Right cardiac atrium (tissue), 5 donors: Measurements from ENCODE around the gene TUBA8. TPM values are rescaled to one million over a fixed set of nuclear protein-coding genes. Genes with fewer than 3 reads are reported as not detected.
"Not testable (repeated sequence)": the region's sequence is repeated elsewhere in the genome, so short reads cannot be mapped to it uniquely, and the experiment has no call there.

Source experiments
- ATAC-seq, 2 donors: fragments of 200-7000 bp; cut with Tn5 transposase; one replicate each; pipeline versions ENCODE4 v1.8.0 to v1.9.1; 2020; ENCODE audit warnings: moderate library complexity in 2 of 2, mild to moderate bottlenecking in 1 of 2
- DNase-seq, 3 donors: peaks; one replicate each; pipeline ENCODE4 v3.0.0-alpha.2; 2020
- H3K27ac ChIP-seq: one replicate; pipeline ENCODE4 v1.5.1; 2013; ENCODE audit warnings: mild to moderate bottlenecking, low read length, control low read depth, moderate library complexity
- H3K27me3 ChIP-seq: one replicate; pipeline ENCODE4 v1.6.1; 2013; ENCODE audit not compliant: control insufficient read depth, insufficient read depth
- H3K4me1 ChIP-seq: one replicate; pipeline ENCODE4 v1.6.1; 2013; ENCODE audit warnings: low read length; ENCODE audit not compliant: control insufficient read depth, insufficient read depth
- H3K4me3 ChIP-seq: one replicate; pipeline ENCODE4 v1.5.1; 2013; ENCODE audit warnings: low read length, control low read depth
- H3K9me3 ChIP-seq: one replicate; pipeline ENCODE4 v1.6.1; 2013; ENCODE audit warnings: low read length; ENCODE audit not compliant: control insufficient read depth
- WGBS: extraction: QIAGEN DNeasy Blood & Tissue Kit; methylation state at CpG from one replicate; pipeline ENCODE4 v1.1.7; 2013; 5-methylcytosine and 5-hydroxymethylcytosine counted together
- intact Hi-C, 4 donors: fragments of 100-400 bp; cut with DNase I; formaldehyde crosslinking; loops; one replicate each; pipeline versions ENCODE4 v1.11.0 to v1.14.0; 2022 to 2023
- polyA plus RNA-seq: library from polyadenylated mRNA; stranded (reverse); fragments of 200-250 nt; gene quantifications from one replicate; pipeline ENCODE4 v1.2.3, GENCODE V29; 2013
- total RNA-seq, 4 donors: library from RNA; stranded (reverse); fragmentation: NEBNext Ultra II Directional; extraction: Animal tissue kit (Norgen Biotek cat#: 25700); gene quantifications; one replicate each; pipeline ENCODE4 v1.2.1, GENCODE V29; 2021
- donor health status: healthy with polysubstance abuse.
- donor health status: DM: no; HTN: yes; CAD: no.
- donor health status: DM: no; HTN: no; CAD: no.
- donor health status: DM: no; HTN: yes; CAD: no; lungs with severe emphysema.
- donor health status: DM: yes; HTN: yes; CAD: no.

Gene TUBA8
- total and polyA plus RNA-seq, 5 donors = 64.7 to 307 (median 123) TPM

DNA sequence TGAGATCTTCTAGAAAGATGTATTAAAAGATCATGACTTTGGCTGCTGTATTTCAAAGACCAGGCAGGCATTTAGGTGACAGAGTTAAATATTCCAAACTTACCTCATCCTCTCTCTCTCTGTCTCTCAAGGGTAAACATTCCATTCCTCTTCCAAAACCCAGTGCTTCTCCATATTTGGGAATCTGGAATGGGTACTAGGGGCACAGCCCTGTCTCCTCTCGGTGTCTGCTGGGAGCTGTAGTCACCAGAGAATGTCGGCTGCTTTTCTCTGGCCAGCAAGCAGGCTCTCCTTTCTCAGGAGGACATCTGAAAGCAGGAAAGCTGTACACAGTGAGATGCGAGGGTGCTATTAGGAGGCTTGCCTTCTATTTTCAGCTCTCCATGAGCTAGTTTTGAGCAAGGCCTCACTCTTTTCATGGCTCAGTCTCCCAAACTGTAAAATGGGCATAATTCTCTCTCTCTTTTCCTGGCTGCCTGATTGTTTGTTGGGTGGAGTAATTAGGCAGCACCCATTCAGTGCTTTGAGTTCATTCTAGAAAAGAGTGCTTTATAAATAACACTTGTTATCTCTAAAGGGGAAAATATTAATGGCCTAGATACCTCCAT, 42.1 kb upstream of the TUBA8 start:
- no peaks in the 10 kb centered on the region for H3K27me3 ChIP-seq
- no peaks in the 10 kb centered on the region for H3K4me1 ChIP-seq
- 31% methylated on average over 3 of the region's 3 CpGs for WGBS
- ATAC-seq (peak; percentile 70 to 85), DNase-seq (peak in 1 of 3 donors; percentile 42)
- H3K4me3 ChIP-seq = no peak overlapping the region
- no peaks in the 10 kb centered on the region for H3K9me3 ChIP-seq
- intact Hi-C loops = loop anchor here in 2 of 4 donors (10.0 kb wide), 1 partner anchor 164 kb away; no protein-coding TSS in a partner anchor
- peak overlapping the region; percentile 87 for H3K27ac ChIP-seq

DNA sequence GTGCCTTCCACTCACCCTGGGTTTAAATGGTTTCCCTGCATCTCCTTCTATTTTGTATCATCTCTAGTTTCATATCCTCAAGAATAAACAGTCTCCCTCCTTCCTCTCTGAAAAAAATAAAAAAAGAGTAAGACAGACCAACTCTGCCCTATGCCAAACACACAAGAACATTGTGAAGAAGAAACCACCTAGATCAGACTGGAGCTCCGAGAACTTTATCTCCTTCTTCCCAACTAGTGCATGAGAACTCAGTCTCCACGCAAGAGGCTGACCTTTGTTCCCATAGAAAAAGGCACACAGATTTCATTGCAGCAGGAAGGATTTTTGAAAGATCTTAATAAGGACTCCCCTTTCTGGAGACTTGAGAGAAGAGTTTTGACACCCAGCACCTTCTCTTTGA, 41.6 kb upstream of the TUBA8 start:
- intact Hi-C loops = loop anchor here in 2 of 4 donors (10.0 kb wide), 1 partner anchor 164 kb away; no protein-coding TSS in a partner anchor
- 66% methylated on average over 2 of the region's 2 CpGs for WGBS
- no peaks in the 10 kb centered on the region for H3K9me3 ChIP-seq
- H3K4me3 ChIP-seq = no peak overlapping the region
- no peaks in the 10 kb centered on the region for H3K27me3 ChIP-seq
- DNase-seq (no peak), ATAC-seq (no peak)
- no peak overlapping the region for H3K27ac ChIP-seq
- H3K4me1 ChIP-seq = no peaks in the 10 kb centered on the region

DNA sequence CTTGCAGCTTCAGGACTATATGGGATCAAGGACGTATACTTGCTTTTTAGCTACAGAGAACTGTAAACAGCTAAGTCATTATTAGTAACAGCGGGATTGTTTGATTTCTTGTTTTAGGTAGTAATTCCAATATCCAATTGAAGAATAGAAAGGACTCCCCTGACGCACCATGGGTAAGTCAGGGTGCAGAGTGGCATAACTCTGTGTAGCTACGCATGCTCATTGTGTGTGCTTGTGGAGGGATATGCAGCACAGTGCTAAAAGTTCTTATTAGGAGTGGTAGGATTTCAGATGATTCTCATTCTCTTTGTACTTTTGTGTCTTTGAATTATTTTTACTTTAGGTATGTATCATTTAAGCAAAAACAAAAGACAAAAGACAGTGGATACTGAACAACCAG, 40.6 kb upstream of the TUBA8 start:
- no peaks in the 10 kb centered on the region for H3K4me1 ChIP-seq
- no peak overlapping the region for H3K4me3 ChIP-seq
- H3K27ac ChIP-seq = no peak overlapping the region
- DNase-seq = no peak
- 94% methylated on average over 4 of the region's 4 CpGs for WGBS
- H3K9me3 ChIP-seq = no peaks in the 10 kb centered on the region
- no peak for ATAC-seq
- no peaks in the 10 kb centered on the region for H3K27me3 ChIP-seq
- intact Hi-C loops = loop anchor here in 3 of 4 donors (5.0 to 10.0 kb wide), 5 partner anchors 45 to 325 kb away; partner anchors contain the start of gene MICAL3 (in 3 of the 3)

DNA sequence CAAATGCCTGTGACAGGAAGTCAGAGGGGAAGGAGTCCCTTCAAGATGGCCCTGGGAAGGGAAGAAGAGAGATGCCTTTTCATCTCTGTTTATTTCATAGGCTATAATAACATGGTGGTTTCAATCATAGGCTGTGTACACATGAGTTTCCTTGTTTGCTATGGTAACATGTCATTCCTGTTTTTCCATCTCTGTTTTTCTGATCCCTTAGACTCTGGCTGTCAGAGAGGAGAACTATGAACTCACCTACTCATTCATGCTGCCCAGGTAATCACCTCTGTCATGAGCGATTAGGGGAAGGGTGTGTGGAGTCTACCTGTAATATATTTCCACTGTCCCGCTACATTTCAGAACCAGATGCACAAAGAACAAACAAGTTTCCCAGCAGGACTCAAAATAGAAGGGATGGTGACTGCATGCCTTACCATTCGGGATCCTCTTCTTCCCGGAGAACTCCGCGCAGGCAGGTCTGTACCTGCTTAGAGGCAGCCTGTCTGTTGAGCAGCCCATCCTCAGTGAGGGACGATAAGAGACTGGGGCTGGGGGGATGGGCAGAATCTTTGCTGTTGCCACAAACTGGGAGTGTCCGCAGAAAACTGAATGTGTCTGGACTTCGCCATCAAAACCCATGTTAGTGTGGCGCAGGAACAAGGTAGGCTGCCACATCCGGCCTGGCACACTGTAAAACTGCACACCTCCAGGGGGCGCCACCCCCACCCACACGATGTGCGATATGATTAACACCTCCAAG, 39.9 kb upstream of the TUBA8 start:
- DNase-seq (peak in 1 of 3 donors; percentile 26), ATAC-seq (no peak)
- H3K4me1 ChIP-seq = no peaks in the 10 kb centered on the region
- H3K27ac ChIP-seq = no peak overlapping the region
- H3K9me3 ChIP-seq = no peaks in the 10 kb centered on the region
- no peaks in the 10 kb centered on the region for H3K27me3 ChIP-seq
- intact Hi-C loops = loop anchor here in 3 of 4 donors (5.0 to 10.0 kb wide), 5 partner anchors 46 to 326 kb away; partner anchors contain the start of gene MICAL3 (in 3 of the 3)
- 76% methylated on average over 14 of the region's 14 CpGs for WGBS
- H3K4me3 ChIP-seq = no peak overlapping the region

DNA sequence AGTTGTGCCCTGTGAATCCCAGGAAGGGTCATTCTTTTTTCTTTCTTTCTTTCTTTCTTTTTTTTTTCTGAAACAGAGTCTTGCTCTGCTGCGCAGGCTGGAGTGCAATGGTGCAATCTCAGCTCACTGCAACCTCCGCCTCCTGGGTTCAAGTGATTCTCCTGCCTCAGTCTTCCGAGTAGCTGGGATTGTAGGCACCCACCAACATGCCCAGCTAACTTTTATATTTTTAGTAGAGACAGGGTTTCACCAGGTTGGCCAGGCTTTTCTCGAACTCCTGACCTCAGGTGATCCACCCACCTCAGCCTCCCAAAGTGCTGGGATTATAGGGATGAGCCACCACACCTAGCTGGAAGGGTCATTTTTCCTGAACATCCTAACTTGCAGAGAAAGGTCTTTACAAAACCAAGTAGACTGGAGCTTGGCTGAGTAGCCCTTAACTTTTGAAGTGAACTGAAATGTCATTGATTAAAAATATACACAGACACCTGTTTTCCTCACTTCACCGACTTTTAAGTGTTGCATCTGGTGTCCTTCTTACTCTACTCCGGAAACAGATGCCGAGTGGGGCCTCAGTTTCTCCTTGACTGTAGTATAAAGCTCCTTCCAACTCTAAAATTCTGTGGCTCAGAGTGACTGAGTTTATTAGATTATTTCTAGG, 39.2 kb upstream of the TUBA8 start:
- H3K27me3 ChIP-seq, H3K4me3 ChIP-seq, H3K4me1 ChIP-seq, H3K27ac ChIP-seq, ATAC-seq, DNase-seq, H3K9me3 ChIP-seq: not testable (repeated sequence)
- intact Hi-C loops = loop anchor here in 3 of 4 donors (5.0 to 10.0 kb wide), 5 partner anchors 47 to 327 kb away; partner anchors contain the start of gene MICAL3 (in 3 of the 3)
- 85% methylated on average over 7 of the region's 7 CpGs for WGBS

DNA sequence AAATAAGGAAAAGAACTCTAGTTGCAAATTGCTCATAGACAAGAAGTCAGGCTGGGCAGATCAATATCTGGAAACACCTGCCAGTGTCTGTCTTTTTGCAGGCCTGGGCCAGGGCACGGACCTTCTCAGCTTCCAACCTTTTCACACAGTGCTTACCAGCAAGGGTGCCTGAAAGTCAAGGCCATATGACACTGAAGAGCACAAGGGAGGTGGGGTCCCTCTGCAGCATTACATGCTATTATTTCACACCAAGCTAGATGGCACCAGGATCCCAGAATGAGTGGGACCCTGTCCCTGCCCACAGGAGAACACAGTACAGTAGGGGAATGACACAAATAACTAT, 38.7 kb upstream of the TUBA8 start:
- intact Hi-C loops = loop anchor here in 3 of 4 donors (5.0 to 10.0 kb wide), 5 partner anchors 47 to 327 kb away; partner anchors contain the start of gene MICAL3 (in 3 of the 3)
- Histone ChIP-seq H3K9me3 (no peaks in the 10 kb centered on the region), H3K4me3 (no peak overlapping the region), H3K27ac (no peak overlapping the region), H3K27me3 (no peaks in the 10 kb centered on the region), H3K4me1 (no peaks in the 10 kb centered on the region)
- ATAC-seq (no peak), DNase-seq (no peak)
- WGBS = 64% methylated on average over 1 of the region's 1 CpG

DNA sequence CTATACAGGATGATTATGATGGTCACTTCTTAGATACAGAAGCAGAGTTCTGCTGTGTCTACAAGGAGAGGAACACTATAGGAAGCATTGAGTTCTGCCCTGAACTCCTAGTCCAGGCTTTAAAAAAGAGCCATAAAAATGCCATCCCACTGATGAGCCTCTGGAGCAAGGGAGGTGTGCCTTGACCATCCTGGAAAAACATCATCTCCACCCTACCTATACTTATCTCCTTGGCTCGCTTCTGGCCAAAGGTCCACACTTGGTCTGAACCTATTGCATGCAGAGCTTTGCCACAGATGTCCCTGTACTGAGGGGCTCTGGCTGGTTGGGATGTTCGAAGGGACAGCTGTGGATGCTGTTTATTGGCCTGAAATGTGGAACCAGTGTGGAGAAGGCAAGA, 37.1 kb upstream of the TUBA8 start:
- Histone ChIP-seq H3K4me1 (no peaks in the 10 kb centered on the region), H3K4me3 (no peak overlapping the region), H3K27ac (no peak overlapping the region), H3K27me3 (no peaks in the 10 kb centered on the region), H3K9me3 (no peaks in the 10 kb centered on the region)
- DNase-seq (no peak), ATAC-seq (no peak)
- WGBS = 87% methylated on average over 2 of the region's 2 CpGs
- intact Hi-C loops = loop anchor here in 3 of 4 donors (5.0 to 10.0 kb wide), 5 partner anchors 49 to 329 kb away; partner anchors contain the start of gene MICAL3 (in 3 of the 3)

DNA sequence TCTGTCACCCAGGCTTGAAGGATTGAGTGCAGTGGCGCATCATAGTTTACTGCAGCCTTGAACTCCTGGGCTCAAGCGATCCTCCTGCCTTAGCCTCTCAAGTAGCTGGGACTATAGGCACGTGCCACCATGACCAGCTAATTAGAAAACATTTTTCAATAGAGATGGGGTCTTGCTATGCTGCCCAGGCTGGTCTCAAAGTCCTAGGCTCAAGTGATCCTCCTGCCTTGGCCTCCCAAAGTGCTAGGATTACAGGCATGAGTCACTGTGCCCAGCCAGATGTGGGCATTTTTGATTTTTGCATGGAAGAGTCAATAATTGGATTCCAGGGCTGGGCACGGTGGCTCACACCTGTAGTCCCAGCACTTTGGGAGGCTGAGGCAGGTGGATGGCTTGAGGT, 36.7 kb upstream of the TUBA8 start:
- H3K9me3 ChIP-seq, H3K4me3 ChIP-seq, H3K4me1 ChIP-seq, H3K27ac ChIP-seq, DNase-seq, ATAC-seq, H3K27me3 ChIP-seq: not testable (repeated sequence)
- WGBS = 86% methylated on average over 4 of the region's 4 CpGs
- intact Hi-C loops = loop anchor here in 3 of 4 donors (5.0 to 10.0 kb wide), 5 partner anchors 49 to 329 kb away; partner anchors contain the start of gene MICAL3 (in 3 of the 3)

DNA sequence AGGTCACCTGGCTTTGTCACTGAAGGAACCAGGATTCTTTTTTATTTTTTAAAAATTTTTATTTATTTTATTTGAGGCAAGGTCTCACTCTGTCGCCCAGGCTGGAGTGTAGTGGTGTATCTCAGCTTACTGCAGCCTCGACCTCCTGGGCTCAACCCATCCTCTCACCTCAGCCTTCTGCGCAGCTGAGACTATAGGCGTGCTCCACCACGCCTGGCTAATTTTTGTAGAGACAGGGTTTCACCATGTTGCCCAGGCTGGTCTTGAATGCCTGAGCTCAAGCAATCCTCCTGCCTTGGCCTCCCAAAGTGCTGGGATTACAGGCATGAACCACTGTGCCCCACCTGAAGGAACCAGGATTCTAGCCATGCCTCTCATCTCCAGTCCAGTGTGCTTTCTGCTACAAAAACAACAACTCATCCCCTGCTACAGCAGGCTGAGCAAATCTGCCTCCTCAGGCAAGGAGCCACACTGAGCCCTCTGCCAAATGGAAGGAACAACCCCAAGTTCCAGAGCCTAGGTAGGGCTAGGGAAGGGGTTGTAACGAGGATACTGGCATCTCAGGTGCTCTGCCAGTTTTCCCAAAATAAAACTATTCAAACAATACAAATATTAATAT, 35.4 kb upstream of the TUBA8 start:
- 88% methylated on average over 6 of the region's 6 CpGs for WGBS
- no peak for DNase-seq

DNA sequence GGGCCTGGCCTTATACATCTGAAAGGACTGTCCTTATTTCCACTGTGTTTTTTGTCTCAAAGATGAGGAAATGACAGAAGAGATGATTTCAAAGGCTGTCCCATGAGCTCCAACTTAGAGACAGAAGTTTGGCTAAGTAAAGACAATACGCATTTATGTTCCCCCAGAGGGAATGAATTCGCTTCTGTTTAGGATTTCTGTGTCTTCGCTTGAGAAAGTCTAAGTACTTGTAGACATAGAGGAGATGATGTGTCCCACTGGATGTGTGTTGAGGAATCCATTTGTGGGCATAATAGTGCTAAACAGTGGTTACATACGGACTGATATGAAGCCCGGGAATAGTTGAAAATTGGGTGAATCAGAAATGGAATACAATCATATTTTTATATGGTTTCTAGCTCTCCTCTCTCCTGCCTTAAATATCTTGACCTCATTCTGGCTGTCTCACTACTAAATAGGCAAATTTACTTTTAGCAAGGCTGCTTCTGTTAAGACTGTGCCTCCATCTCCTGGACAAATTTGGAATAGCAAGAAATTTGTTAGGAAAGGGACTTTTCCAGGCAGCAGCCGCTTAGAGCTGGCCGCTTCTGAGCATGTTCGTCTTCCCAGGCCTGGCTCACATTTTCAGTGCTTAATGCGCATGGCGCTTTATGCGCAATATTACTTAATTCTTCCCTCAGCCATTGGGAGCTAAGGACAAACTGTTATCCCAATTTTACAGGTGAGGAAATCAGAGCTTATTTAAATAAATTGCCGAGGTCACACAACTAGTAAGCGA, 34.7 kb upstream of the TUBA8 start:
- Histone ChIP-seq H3K4me1 (no peaks in the 10 kb centered on the region), H3K4me3 (no peak overlapping the region), H3K27ac (no peak overlapping the region), H3K9me3 (no peaks in the 10 kb centered on the region), H3K27me3 (no peaks in the 10 kb centered on the region)
- intact Hi-C loops = loop anchor here (2.0 to 10.0 kb wide), 6 partner anchors 51 to 331 kb away; partner anchors contain the start of gene MICAL3 (in 3 of the 4)
- DNase-seq (peak; percentile 66 to 84 (median 73)), ATAC-seq (peak; percentile 37 to 46)
- WGBS = 26% methylated on average over 13 of the region's 13 CpGs

More for the DNA sequence above, 35.4 kb upstream of the TUBA8 start:
- no peak overlapping the region for H3K27ac ChIP-seq
- H3K27me3 ChIP-seq = no peaks in the 10 kb centered on the region
- intact Hi-C loops = loop anchor here (5.0 to 10.0 kb wide), 5 partner anchors 50 to 330 kb away; partner anchors contain the start of gene MICAL3 (in 3 of the 4)
- no peaks in the 10 kb centered on the region for H3K9me3 ChIP-seq
- no peak overlapping the region for H3K4me3 ChIP-seq
- no peaks in the 10 kb centered on the region for H3K4me1 ChIP-seq
- ATAC-seq = no peak
